ENCODE data around the gene DRAXIN.

Gene DRAXIN

DNA sequence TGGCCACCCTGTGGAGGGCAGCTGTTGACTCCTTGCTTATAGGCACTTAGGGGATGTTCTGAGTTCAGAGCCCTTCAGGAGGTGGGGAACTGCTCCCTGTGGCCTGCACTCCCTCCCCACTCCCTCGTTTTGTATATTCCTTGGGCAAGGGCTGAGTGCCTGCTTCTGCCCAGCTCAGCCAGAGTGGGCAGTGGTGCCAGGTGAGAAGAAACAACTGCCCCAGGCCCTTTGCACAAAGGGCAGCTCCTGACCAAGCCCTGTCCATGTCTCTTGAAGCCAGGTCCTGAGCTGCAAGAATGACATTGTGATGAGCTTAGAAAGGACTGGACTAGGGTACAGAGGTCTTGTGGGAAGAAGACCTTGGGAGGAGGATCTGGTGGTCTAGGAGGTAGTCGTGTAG, 46.6 kb downstream of the DRAXIN start:
- Histone ChIP-seq H3K27ac (ENCODE audit: low read length) (no peak overlapping the region), H3K4me3 (ENCODE audit: low read depth in 1 of 2, low read length in 2 of 2) (no peak overlapping the region)
- TF ChIP-seq, protein P1, sequence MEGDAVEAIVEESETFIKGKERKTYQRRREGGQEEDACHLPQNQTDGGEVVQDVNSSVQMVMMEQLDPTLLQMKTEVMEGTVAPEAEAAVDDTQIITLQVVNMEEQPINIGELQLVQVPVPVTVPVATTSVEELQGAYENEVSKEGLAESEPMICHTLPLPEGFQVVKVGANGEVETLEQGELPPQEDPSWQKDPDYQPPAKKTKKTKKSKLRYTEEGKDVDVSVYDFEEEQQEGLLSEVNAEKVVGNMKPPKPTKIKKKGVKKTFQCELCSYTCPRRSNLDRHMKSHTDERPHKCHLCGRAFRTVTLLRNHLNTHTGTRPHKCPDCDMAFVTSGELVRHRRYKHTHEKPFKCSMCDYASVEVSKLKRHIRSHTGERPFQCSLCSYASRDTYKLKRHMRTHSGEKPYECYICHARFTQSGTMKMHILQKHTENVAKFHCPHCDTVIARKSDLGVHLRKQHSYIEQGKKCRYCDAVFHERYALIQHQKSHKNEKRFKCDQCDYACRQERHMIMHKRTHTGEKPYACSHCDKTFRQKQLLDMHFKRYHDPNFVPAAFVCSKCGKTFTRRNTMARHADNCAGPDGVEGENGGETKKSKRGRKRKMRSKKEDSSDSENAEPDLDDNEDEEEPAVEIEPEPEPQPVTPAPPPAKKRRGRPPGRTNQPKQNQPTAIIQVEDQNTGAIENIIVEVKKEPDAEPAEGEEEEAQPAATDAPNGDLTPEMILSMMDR (IDR thresholded peaks at IDR 0.05; ENCODE audit: borderline replicate concordance, extremely low read depth, low read length, poor library complexity, severe bottlenecking): no peak
- no peak for TF ChIP-seq EZH2 (IDR thresholded peaks at IDR 0.05; ENCODE audit: borderline replicate concordance, low read depth, low read length, severe bottlenecking)

DNA sequence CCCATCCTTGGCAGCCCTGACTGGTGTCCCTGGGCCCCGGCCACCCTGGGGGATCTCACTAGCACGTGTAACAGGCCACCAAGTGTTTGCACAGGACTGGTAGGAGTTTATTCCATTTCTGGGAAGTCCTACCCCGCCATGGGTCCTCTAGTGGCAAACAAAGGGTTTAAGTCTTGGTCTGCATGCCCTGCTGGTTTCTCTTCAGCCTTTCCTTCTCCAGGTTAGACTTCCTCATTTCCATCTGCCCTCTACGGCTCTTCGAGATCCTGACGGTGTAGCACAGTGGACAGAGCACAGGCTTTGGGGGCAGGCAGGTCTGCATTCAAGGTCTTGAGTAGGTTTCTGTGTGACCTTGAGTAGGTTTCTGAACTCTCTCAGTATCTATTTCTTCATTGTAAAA, 47.3 kb downstream of the DRAXIN start:
- H3K9ac ChIP-seq (ENCODE audit: low read depth, low read length): no peak overlapping the region
- peaks cover 29% of the 10 kb centered on the region for H4K20me1 ChIP-seq (ENCODE audit: insufficient read depth, low read length)
- H3K4me3 ChIP-seq (ENCODE audit: low read depth in 1 of 2, low read length in 2 of 2): no peak overlapping the region
- H3K4me1 ChIP-seq (ENCODE audit: insufficient read depth, low read length): peaks cover 46% of the 10 kb centered on the region
- H3K36me3 ChIP-seq (ENCODE audit: insufficient read depth, low read length): no peaks in the 10 kb centered on the region
- DNase-seq (no peak), ATAC-seq (ENCODE audit: insufficient read depth, low read depth) (no peak)
- peaks cover 32% of the 10 kb centered on the region for H3K27me3 ChIP-seq (ENCODE audit: insufficient read depth, low read length, poor library complexity)
- H3K9me3 ChIP-seq (ENCODE audit: insufficient read depth, low read length, severe bottlenecking): no peaks in the 10 kb centered on the region
- no peaks in the 10 kb centered on the region for H3K79me2 ChIP-seq (ENCODE audit: insufficient read depth, low read length)
- no peak overlapping the region for H3K4me2 ChIP-seq (ENCODE audit: insufficient read depth, low read length)
- H3K27ac ChIP-seq (ENCODE audit: low read length): no peak overlapping the region
- no peak overlapping the region for H2AFZ ChIP-seq (ENCODE audit: low read depth, low read length)
- no peak for TF ChIP-seq EZH2 (IDR thresholded peaks at IDR 0.05; ENCODE audit: borderline replicate concordance, low read depth, low read length, severe bottlenecking)
- TF ChIP-seq, protein P1 (IDR thresholded peaks at IDR 0.05; ENCODE audit: borderline replicate concordance, extremely low read depth, low read length, poor library complexity, severe bottlenecking): no peak

More for the DNA sequence above, 46.6 kb downstream of the DRAXIN start:
- Histone ChIP-seq H3K4me1 (ENCODE audit: insufficient read depth, low read length) (peaks cover 46% of the 10 kb centered on the region), H2AFZ (ENCODE audit: low read depth, low read length) (no peak overlapping the region), H3K79me2 (ENCODE audit: insufficient read depth, low read length) (no peaks in the 10 kb centered on the region), H3K27me3 (ENCODE audit: insufficient read depth, low read length, poor library complexity) (peaks cover 32% of the 10 kb centered on the region), H3K36me3 (ENCODE audit: insufficient read depth, low read length) (no peaks in the 10 kb centered on the region), H4K20me1 (ENCODE audit: insufficient read depth, low read length) (peaks cover 29% of the 10 kb centered on the region), H3K9me3 (ENCODE audit: insufficient read depth, low read length, severe bottlenecking) (no peaks in the 10 kb centered on the region), H3K4me2 (ENCODE audit: insufficient read depth, low read length) (no peak overlapping the region), H3K9ac (ENCODE audit: low read depth, low read length) (no peak overlapping the region)
- no peak for ATAC-seq (ENCODE audit: insufficient read depth, low read depth)
- DNase-seq: no peak

DNA sequence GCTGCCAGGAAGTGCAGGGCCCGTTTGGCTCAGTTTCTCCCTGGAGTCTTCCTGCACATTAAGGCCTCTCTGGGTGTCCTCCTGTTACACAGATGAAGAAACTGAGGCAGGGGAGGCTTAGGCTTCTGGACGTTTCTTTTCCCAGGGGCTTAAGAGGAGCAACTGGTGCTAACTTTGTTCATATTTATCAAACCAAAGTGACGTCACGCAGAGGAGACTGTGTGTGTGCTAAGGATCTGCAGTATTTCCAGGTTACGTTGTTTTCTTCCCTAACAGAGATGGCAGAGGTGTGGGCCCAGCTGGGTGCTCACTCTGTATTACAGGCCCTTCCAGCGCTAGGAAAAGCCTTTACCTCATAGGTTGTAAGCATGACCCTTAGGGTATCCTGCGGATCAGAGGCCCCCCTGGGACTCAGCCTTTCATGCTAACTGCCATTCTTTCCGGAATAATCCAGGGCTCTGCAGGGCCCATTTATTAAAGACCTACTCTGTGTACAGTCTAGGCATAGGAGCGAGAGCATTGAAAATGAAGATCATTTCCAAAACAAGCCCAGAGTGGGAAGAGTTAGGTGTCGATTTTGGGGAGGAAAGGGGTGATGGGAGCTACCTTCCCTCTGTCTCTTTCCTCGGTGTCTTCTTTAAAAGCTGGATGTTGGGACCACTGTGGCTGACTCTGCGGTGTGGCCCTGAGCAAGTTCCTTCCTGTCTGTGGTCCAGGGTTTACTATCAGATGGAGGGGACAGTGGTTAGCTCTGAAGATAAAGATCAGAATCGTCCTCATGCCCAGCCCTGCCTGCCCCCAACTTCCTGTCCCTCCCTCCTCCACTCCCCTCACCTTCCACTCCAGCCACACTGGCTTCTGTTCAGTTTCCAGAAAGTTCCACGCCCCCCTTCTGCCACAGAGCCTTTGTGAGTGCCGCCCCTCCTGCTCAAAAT, 49.0 kb downstream of the DRAXIN start:
- H3K9ac ChIP-seq (ENCODE audit: low read depth, low read length): no peak overlapping the region
- H3K4me2 ChIP-seq (ENCODE audit: insufficient read depth, low read length): peak overlapping the region; percentile 15; the same call in 1 of the 2 replicates
- H3K9me3 ChIP-seq (ENCODE audit: insufficient read depth, low read length, severe bottlenecking): no peaks in the 10 kb centered on the region
- peaks cover 44% of the 10 kb centered on the region for H3K4me1 ChIP-seq (ENCODE audit: insufficient read depth, low read length)
- H3K27me3 ChIP-seq (ENCODE audit: insufficient read depth, low read length, poor library complexity): peaks cover 31% of the 10 kb centered on the region
- H2AFZ ChIP-seq (ENCODE audit: low read depth, low read length): no peak overlapping the region
- peak; percentile 73 for ATAC-seq (ENCODE audit: insufficient read depth, low read depth)
- no peak for TF ChIP-seq EZH2 (IDR thresholded peaks at IDR 0.05; ENCODE audit: borderline replicate concordance, low read depth, low read length, severe bottlenecking)
- TF ChIP-seq, protein P1 (IDR thresholded peaks at IDR 0.05; ENCODE audit: borderline replicate concordance, extremely low read depth, low read length, poor library complexity, severe bottlenecking): no peak
- H3K36me3 ChIP-seq (ENCODE audit: insufficient read depth, low read length): no peaks in the 10 kb centered on the region
- no peak overlapping the region for H3K4me3 ChIP-seq (ENCODE audit: low read depth in 1 of 2, low read length in 2 of 2)
- H3K27ac ChIP-seq (ENCODE audit: low read length): peak overlapping the region; percentile 18; the same call in 1 of the 2 replicates
- peak; percentile 73 for DNase-seq
- H3K79me2 ChIP-seq (ENCODE audit: insufficient read depth, low read length): no peaks in the 10 kb centered on the region
- H4K20me1 ChIP-seq (ENCODE audit: insufficient read depth, low read length): peaks cover 28% of the 10 kb centered on the region
